Activated gamma-delta T cell treated with anti-CD3 and anti-CD28 coated beads, Interleukin-2, amount 50 U/mL, for 16 hours (primary cell): ENCODE data around the gene PCGF2.

Experiments
- DNase-seq: peaks from one replicate; pipeline ENCODE4 v3.0.0-alpha.2; 2020; ENCODE audit warnings: low read depth

The PCGF2 gene

GRCh38 chr17:38717139-38717745, 30.9 kb downstream of the PCGF2 start:
- no peak for DNase-seq

- no peak for DNase-seq
These were observed 31.6 kb downstream of the PCGF2 start for GRCh38 chr17:38716368-38717005.

GRCh38 chr17:38715216-38715943, 32.8 kb downstream of the PCGF2 start:
- DNase-seq = no peak

- DNase-seq = no peak
These were observed 34.6 kb downstream of the PCGF2 start for GRCh38 chr17:38713456-38714075.

GRCh38 chr17:38712593-38712992, 35.5 kb downstream of the PCGF2 start:
- DNase-seq = no peak

- DNase-seq = no peak
These were observed 36.2 kb downstream of the PCGF2 start for GRCh38 chr17:38711792-38712571.

- no peak for DNase-seq
These were observed 37.2 kb downstream of the PCGF2 start for GRCh38 chr17:38710985-38711384.

GRCh38 chr17:38710604-38710962, 37.6 kb downstream of the PCGF2 start:
- no peak for DNase-seq

- no peak for DNase-seq
These were observed 38.1 kb downstream of the PCGF2 start for GRCh38 chr17:38709864-38710603.

GRCh38 chr17:38709104-38709820, 38.9 kb downstream of the PCGF2 start:
- no peak for DNase-seq

GRCh38 chr17:38707678-38708351, 40.3 kb downstream of the PCGF2 start:
- DNase-seq = no peak

GRCh38 chr17:38706505-38707216, 41.5 kb downstream of the PCGF2 start:
- DNase-seq = no peak

- no peak for DNase-seq
These were observed 42.2 kb downstream of the PCGF2 start for GRCh38 chr17:38705803-38706504.

- no peak for DNase-seq
These were observed 42.7 kb downstream of the PCGF2 start for GRCh38 chr17:38705523-38705802.

GRCh38 chr17:38704606-38705522, 43.3 kb downstream of the PCGF2 start, which contains the start of gene MLLT6:
Gene MLLT6, plus strand, starts transcription at chr17:38705273. Its CDS starts 360 bp downstream, at chr17:38705633.
- DNase-seq = peak; percentile 61

- peak; percentile 63 for DNase-seq
These were observed 44.2 kb downstream of the PCGF2 start for GRCh38 chr17:38703742-38704605.
